Right renal pelvis (tissue), 4 donors: Measurements from ENCODE around the gene CIPC. TPM values are rescaled to one million over a fixed set of nuclear protein-coding genes. Genes with fewer than 3 reads are reported as not detected.

ENCODE experiments used
- DNase-seq, 4 donors: peaks; one replicate each; pipeline ENCODE4 v3.0.0-alpha.2; 2013; ENCODE audit warnings: low read depth in 4 of 4, low spot score in 3 of 4, missing footprints in 1 of 4
- polyA plus RNA-seq, 4 donors: library from polyadenylated mRNA; unstranded; fragments of 120-200 nt; gene quantifications; one replicate each; pipeline ENCODE4 v1.2.1, GENCODE V29; 2013; ENCODE audit not compliant: insufficient read length in 4 of 4

The CIPC gene
- polyA plus RNA-seq, 4 donors = 21.6 to 26.7 (median 24.4) TPM

GRCh38 chr14:77099425-77100167, 1.5 kb downstream of the CIPC start:
- no peak for DNase-seq

- no peak for DNase-seq
Observed at GRCh38 chr14:77100961-77101360, 2.9 kb downstream of the CIPC start.

GRCh38 chr14:77102154-77102553, 4.1 kb downstream of the CIPC start:
- no peak for DNase-seq

GRCh38 chr14:77103475-77103874, 5.4 kb downstream of the CIPC start:
- no peak for DNase-seq

GRCh38 chr14:77103951-77104350, 5.9 kb downstream of the CIPC start:
- no peak for DNase-seq

GRCh38 chr14:77104393-77104792, 6.3 kb downstream of the CIPC start:
- no peak for DNase-seq

- no peak for DNase-seq
Observed at GRCh38 chr14:77105145-77105939, 7.3 kb downstream of the CIPC start.

DNA sequence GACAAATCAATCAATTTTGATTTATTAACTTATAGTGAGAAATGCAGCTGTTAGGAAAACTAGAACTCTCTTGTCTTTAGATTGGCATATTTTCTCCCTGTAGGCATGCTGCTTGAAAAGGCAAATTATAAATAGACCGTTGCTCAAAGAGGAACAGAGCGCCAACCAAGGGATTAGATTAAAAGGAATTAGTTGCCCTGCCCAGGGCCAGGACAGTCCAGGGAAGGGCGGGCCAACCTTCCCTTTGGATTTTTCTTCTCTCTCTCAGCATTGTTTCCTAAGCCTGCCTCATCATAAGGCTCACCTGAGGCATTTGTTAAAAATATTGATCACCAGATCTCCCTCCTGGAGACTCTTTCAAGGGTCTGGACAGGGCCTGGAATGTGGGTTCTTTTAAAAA, 8.6 kb downstream of the CIPC start:
- no peak for DNase-seq

- DNase-seq = no peak
Observed at GRCh38 chr14:77107228-77107627, 9.2 kb downstream of the CIPC start.

GRCh38 chr14:77108753-77109152, 10.7 kb downstream of the CIPC start:
- DNase-seq = no peak

- no peak for DNase-seq
Observed at GRCh38 chr14:77109656-77110055, 11.6 kb downstream of the CIPC start.

DNA sequence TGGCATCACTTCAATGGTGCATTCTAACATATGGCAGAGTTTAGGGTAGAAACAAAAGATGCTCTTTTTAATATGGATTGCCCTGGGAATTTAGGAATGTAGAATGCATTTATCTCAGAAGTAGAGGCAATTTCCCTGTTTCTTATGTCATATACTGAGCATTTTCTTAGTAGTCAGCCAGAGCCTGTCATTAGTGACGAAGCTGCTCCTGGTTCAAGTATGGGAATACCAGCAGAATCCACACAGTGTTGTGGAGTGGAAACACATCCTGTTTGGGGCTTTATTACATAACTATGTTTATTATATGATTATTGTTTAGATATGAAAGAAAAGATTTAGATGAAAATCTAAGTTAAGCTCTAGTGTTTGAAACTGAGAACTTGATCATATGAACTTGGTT, 12.2 kb downstream of the CIPC start:
- no peak for DNase-seq

GRCh38 chr14:77111021-77111420, 13.0 kb downstream of the CIPC start:
- DNase-seq = no peak

- no peak for DNase-seq
Observed at GRCh38 chr14:77113644-77114043, 15.6 kb downstream of the CIPC start.

DNA sequence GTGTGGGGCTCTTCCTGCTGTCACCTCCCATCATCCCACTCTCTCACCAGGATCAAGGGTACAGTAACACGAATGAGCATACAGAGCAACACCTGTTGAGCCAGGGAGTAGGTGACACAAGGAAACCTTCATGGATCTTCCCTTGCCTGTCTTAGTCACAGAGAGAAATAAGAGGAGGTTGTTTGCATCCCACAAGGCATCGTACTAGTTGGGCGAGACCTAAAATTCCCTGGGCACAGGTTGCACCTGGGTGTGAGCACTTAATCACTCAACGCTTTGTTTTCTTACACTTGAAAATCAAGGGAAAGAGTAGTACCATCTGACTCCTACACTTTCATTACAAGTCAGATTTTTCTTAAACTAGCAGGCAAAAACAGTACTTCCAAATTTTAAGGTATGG, 16.6 kb downstream of the CIPC start:
- DNase-seq = no peak

DNA sequence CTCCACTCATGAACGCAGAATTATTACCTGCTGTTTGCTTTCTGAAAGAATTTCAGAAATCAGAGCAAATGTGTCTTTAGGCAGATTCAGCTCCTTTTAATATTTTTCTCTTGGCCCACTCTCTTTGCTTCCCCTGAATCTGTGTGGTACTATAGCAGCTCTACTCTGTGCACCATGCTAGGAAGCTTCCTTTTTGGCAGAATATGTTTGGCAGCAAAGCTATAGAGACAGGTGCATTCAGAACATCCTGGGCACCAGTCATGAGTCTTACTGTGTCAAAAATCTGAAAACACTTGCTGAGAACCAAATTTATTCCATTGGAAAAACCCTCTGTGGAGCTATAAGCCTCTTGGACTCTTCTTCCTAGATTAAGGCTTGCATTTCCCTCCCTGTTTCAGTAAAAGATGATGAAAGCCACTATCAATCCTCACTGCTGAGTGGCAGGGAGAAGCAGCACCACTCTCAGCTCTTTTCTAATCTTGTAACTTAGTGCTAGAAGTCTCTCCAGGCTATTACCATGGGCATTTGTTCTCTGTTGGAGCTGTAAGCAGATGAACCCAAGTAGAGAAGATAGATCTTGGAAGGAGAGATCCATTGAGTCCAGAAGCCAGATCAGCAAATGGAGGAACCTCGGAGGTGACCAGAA, 18.2 kb downstream of the CIPC start:
- DNase-seq = no peak

- no peak for DNase-seq
Observed at GRCh38 chr14:77119851-77120250, 21.8 kb downstream of the CIPC start.

DNA sequence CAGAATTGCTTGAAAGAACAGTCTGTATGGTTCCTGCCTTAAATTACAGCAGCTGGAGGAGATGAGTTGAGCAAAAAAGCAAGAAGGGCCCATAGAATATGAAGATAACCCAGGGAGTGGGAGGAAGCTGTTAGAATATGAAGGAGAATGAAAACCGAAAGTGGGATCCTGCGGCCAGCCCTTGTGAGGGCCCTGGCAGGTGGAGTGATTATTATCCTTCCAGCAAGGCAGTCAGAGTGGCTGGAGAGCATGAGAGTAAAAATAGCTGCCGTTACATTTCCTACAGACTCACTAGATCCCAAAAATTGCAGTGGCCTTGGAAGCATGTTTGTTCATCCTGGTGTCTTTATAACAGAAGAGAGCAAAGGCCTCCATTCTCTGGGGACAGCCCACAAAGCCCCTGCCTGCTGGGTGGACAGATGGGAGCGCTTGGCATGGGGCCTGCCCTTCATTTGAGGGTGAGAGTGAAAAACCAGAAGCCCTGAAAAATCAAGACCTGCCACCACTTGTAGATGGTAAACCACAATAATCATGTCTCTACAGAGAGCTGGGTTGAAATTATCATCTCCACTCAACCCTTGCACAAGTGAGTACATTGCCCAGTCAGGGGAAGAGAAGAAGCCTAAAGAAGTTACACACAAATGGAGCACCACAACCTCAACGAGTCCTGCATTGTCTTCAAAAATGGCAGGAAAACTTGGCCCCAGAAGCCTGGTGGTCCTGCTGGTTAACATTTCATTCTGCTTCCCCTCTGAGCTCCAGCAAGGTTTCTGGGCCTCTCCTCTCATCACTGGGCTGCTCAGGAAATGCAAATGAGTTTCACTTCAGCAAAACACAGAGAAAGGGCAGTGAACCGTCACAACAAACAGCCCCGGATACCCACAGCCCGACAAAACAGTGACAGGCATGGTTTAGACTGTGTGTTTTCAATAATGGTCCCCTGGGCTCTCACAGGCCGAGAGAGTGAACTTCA, 23.0 kb downstream of the CIPC start:
- DNase-seq = no peak

GRCh38 chr14:77122526-77123125, 24.6 kb downstream of the CIPC start:
- no peak for DNase-seq
